Ramos (cell line): Measurements from ENCODE around the gene CBX5.
"Not testable (repeated sequence)": the region's sequence is repeated elsewhere in the genome, so short reads cannot be mapped to it uniquely, and the experiment has no call there.

Experiments used
- in situ Hi-C: fragments of 300-500 bp; cut with MboI; formaldehyde crosslinking; loops from one replicate; pipeline ENCODE4 v1.14.3; 2022; ENCODE audit warnings: low sequenced_read_pairs; ENCODE audit not compliant: unreplicated experiment

CBX5 gene

DNA sequence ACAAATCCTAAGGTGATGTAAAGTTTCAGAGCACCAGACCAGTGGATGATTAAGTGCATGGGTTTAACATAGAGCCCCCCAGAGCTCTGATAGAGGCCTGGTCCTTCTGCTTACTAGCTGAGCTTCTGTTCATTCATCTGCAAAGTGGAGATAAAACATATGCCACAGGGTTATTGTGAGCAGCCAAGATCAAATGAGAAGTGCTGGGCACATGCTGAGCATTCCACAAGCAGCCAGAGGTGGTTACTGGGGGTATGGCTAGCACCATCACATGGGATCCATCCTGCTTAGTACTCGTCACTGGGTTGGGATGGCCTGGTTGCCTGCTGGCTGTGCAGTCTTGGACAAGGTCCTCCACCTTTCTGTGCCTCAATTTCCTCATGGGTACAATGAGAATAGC lies 73.1 kb downstream of the CBX5 start:
- in situ Hi-C loops = loop anchor here (10.0 kb wide), 1 partner anchor 212 kb away; no protein-coding TSS in a partner anchor

DNA sequence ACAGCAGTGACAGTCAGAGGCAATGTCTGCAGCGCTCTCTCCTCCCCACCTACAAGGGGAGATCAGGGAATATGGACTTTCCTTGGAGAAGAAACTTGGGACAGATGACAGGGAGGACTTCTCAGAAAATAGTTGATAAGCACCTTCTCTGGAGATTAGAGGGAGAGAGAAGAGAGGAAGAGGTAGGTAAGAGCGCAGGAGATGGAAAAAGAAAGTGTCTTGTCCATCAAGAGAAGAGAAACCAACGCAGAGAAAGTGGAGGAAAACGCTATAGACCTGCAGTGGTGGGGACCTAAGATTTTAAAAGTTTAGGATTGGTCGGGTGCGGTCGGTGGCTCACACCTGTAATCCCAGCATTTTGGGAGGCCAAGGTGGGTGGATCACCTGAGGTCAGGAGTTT lies 75.6 kb downstream of the CBX5 start:
- in situ Hi-C loops = loop anchor here (10.0 kb wide), 1 partner anchor 210 kb away; no protein-coding TSS in a partner anchor

DNA sequence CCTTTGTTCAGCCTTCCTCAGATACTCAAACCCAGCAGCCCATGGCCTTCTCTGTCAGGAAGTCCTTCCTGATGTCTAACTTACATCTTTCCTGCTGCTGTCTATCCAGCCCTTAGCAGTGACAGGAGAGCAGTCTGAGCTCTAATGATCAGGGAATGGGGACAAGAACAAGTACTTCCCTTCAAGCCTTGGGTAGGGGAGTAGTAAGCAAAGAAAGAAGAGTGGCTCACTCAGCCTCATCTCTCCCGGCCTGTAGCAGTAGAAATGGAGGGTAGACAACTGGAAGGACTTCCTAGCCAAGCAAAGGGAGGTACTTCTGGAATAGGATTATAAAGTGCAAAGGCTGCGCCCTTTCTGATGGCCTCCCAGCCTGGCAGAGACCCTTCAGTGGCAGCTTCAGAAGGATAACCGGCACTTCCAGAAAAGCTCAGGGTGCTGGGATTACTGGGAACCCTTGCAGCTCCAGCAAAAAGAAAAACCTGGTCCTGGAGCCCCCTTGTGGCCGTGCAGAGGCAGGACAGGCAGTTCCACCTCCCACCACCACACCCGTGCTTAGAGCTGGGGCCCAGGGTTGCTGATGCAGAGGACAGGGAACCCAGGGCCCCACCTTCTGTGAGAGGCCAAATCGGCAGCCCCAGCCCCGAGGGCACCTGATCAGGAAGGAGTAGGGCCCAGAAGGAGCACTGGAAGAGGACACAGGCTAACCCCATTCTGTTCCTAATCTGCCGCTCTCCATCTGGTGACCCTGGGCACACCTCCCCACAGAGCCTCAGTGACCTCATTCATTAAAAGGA lies 78.7 kb downstream of the CBX5 start:
- in situ Hi-C loops = loop anchor here (10.0 kb wide), 1 partner anchor 206 kb away; no protein-coding TSS in a partner anchor

DNA sequence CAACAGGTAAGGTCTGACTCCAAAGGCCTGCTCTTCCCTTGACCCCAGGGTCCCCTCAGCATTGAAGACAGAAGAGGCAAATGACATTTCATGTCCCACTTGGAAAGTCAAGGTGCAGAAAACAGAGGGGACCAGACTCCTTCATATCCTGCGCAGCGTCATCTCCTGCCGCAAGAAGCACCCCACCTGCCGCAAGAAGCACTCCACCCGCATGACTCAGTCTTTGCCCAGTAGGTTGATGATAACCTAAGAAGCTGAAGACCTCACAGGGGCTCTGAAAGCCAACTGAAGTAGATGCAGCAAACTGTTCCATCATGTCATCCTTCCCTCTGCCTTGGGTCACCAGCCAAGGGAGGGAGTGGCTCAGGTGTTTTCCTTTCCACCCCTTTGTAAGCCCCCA lies 79.5 kb downstream of the CBX5 start:
- in situ Hi-C loops = loop anchor here (10.0 kb wide), 1 partner anchor 206 kb away; no protein-coding TSS in a partner anchor

DNA sequence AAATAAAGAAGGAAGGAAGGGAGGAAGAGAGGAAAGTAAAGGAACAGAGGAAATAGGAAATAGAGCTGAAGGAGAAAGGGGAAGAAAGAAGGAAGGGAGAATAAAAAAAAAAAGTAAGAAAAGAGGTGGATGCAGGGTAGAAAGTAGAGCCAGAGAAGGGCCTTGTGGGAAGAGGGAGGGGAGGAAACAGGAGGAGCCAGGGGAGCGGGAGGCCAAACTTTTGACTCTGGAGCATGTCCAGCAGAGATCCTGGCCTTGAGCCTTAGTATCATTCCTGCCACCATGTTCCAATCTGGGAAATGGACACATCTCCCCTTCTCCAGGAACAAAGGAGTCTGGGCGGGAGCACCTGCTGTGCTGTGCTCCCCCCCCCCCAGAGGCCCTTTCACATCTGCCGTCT lies 80.0 kb downstream of the CBX5 start:
- in situ Hi-C loops = loop anchor here (10.0 kb wide), 2 partner anchors 205 to 495 kb away; no protein-coding TSS in a partner anchor

DNA sequence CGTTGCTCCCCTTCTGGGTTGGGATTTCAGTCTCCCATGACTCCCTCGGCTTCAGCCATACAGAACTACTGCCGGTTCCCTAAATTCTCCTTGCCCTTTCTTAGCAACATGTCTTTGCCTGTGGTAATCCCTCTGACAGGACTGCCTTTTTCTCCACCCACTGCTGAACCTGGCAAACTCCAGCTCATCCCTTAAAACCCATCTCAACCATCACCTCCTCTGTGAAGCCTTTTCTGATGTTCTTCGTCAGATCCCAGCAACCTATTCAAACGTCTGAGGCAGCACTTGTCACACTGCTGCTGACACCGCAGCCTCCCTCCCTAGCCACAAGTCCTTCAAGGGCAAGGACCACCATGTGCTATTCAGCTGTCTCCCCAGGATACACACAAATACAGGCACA lies 80.9 kb downstream of the CBX5 start:
- in situ Hi-C loops = loop anchor here (10.0 kb wide), 1 partner anchor 494 kb away; no protein-coding TSS in a partner anchor

DNA sequence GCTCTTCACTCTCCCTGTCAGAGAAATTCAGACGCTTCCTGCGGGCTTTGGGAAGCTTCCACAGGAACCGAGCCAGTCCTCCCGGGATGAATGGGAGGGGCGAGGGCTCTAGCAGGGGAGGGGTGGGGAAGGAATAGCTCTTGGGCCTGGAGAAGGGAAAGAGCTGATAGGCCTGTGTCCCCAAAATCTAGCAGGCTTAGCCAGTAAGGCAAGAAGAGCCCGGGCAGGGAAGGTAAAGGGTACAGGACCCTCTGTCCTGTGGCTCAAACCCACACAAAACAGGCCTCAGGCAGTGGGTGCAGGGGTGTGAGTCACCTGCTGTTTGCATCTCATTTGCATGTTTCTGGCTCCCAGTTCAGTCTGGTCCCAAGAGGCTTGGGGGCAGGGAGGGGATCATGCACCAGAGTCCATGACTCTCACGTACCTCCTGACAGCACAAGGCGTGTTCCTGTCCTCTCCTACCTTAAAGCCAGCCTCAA lies 82.5 kb downstream of the CBX5 start:
- in situ Hi-C loops = loop anchor here (10.0 kb wide), 1 partner anchor 493 kb away; no protein-coding TSS in a partner anchor

DNA sequence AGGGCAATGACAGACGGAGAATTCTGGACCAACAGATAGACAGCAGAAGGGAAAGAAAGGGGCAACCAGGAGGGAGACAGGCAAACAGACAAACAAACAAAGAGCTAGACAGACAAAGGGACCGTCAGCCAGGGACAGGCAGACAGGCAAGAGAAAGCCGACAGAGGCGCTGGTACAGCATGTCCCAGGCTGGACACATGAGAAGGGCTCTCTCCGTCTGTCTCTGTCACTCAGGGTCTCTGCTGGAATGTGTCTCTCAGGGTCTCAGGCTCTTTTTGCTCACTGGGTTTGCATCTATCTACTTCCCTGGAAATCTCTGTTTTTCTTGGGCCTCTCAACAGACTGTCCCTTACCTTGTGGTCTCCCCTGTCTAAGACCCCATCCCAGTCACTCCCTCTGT lies 82.9 kb downstream of the CBX5 start:
- in situ Hi-C loops = loop anchor here (10.0 kb wide), 1 partner anchor 492 kb away; no protein-coding TSS in a partner anchor

DNA sequence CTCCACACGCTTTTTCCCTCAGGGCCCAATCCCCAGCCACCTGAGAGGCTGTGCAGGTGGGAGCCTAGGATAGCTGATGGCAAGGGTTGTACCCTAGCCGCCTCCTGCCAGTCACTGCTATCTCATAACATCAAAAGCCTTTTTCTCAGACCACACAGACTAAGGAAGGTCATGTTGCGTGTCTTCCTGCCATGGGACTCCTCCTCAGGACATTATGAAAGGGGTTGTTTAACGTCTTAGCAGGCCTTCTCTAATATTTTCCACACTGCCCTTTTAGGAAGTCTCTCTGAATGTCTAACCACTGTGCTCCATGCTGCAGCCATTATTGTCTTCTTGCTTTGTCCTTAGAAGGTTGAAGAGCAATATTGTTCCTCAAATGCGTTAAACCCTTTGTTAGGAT lies 83.5 kb downstream of the CBX5 start:
- in situ Hi-C loops = loop anchor here (10.0 kb wide), 1 partner anchor 492 kb away; no protein-coding TSS in a partner anchor

DNA sequence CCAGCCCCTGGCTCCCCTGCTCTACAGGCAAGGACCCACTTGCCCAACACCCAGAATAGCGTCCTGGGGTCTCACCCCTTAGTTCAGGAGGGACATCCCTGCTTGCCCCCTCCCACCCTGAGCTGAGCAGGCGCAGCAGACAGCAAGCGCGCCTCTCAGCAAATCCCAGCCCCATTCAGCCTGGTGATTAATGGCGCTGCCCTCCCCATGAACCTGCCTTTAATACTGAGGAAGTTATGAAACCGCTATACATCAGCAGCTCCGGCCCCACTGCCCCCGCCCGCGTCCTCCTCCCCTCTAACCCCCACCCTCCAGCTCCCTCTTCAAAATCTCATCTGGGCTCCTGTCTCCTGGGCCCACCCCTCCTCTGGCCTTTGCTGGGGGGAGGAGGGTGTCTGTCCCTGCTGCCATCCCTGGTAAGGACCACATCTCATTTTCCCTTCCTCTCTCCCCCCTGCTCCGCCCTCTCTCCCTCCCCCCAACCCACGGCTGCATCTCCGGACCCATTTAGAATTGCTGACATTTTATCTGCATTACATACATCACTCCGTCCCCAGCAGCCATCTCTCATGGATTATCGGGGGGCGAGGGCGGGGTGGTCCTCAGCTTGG lies 84.1 kb downstream of the CBX5 start:
- in situ Hi-C loops = loop anchor here (10.0 kb wide), 1 partner anchor 491 kb away; no protein-coding TSS in a partner anchor

DNA sequence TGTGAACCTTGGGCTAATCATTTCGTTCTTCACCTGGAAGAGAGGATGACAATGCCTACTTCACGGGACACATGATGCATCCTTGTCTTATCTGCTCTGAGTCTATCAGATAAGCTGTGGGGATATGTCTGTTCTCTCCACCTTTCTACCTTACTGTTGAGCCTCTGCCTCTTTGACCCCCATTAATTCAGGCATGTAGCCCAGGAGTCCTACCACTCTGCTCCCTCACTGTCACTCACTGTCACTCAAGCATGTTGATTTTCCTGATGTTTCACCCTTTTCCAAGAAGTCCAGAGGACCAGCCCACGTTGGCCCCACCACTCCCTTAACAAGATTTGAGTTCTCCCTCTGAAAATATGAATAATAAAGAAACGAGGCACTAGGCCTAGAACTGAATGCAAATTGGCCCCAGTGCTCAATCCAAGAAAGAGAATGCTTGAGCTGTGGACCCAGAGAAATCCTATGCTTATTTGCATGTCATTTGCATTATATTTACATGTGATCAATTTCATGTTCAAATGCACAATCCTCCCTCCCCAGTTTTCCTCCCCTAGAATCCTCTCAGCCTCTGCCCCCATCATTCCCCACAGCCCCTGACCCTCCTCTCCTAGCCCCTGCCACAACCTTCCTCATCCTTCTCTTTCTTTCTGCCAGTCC lies 84.7 kb downstream of the CBX5 start:
- in situ Hi-C loops = loop anchor here (10.0 kb wide), 1 partner anchor 490 kb away; no protein-coding TSS in a partner anchor

DNA sequence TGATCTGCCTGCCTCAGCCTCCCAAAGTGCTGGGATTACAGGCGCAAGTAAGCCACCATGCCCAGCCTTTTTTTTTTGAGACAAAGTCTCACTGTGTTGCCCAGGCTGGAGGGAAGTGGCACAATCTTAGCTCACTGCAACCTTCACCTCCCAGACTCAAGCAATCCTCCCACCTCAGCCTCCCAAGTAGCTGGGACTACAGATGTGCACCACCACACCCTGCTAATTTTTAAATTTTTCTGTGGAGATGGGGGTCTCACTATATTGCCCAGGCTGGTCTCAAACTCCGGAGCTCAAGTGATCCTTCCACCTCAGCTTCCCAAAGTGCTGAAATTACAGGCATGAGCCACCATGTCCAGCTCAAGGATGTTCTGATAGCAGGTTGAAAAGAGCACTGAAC lies 85.3 kb downstream of the CBX5 start:
- in situ Hi-C loops = loop anchor here (5.0 to 10.0 kb wide), 2 partner anchors 152 to 490 kb away; no protein-coding TSS in a partner anchor

DNA sequence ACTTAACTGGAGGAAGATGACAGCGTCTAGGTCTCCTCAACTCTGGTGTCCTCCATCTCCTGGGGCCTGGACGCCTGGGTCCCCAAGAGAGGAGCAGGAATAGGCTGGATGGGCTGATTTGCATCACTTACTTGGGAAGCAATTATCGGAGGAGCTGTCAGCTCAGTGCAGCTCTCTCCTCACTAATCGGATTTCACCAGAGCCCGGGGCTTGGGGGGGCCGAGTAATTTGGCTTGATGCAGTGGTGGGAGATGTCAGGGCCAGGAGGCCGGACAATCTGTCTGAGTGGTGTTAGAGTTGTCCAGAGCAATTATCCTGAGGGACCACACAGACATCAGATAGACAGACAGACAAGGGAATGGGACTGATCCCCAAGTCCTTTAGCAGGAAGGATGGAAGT lies 86.5 kb downstream of the CBX5 start:
- in situ Hi-C loops = loop anchor here (5.0 to 10.0 kb wide), 2 partner anchors 151 to 489 kb away; no protein-coding TSS in a partner anchor

DNA sequence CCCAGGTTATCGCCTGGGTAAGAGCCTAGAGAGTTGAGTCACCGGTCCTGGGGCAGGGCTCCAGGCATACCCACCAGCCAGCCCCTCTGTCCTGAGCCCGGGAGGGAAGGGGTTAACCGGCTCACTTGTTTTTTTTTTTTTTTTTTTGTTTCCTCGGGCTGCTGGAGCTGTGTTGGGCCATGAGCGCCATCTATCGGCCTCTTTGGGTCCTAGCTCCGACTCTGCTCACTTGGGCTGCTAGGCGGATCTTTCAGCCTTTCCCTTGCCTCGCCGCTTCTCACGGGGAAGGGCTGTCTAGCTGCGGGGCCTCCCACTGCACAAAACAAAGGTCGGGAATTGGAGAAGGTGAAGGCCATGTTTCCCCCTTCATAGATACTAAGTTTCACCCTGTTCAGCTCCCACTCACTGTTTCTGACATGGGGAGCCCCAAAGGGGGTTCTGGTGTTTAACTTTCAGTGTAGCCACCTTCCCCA lies 88.3 kb downstream of the CBX5 start:
- in situ Hi-C loops = loop anchor here (5.0 to 10.0 kb wide), 2 partner anchors 149 to 487 kb away; no protein-coding TSS in a partner anchor

DNA sequence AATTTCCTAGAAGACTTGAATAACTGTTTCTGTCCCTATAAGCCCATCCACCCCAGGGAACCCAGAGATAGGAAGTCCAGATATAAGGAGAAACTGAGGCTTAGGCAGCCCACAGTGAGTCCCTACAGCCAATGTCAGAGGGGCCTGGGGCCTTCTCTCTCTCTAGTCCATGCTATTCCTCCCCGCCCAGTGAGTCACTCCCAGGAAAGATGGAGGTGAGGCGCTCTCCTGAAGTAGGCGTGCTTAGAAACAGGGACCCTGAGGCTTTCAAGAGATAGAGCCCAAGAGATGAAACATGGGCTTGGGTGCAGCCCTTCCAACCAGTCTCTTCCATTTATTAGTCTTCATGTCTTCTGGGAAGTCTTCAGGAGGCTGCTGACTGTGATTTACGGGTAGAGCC lies 88.8 kb downstream of the CBX5 start:
- in situ Hi-C loops = loop anchor here (5.0 to 10.0 kb wide), 2 partner anchors 149 to 486 kb away; no protein-coding TSS in a partner anchor

DNA sequence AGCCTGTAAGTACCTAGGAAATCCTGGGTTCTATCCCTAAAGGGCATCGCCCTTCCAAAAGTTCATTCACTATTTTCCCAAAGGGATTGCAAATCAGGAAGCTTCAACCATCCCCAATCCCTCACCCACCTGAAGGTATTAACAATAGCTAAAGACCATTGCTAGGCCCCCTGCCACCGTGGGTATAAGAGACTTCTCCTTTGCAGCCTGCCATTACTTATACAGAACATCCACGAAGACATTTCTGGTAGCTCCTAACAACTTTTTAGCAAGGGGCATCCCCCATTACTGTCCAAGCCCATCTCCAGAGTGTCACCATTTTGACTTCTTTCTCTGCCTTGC lies 90.8 kb downstream of the CBX5 start:
- in situ Hi-C loops = no loop called here

DNA sequence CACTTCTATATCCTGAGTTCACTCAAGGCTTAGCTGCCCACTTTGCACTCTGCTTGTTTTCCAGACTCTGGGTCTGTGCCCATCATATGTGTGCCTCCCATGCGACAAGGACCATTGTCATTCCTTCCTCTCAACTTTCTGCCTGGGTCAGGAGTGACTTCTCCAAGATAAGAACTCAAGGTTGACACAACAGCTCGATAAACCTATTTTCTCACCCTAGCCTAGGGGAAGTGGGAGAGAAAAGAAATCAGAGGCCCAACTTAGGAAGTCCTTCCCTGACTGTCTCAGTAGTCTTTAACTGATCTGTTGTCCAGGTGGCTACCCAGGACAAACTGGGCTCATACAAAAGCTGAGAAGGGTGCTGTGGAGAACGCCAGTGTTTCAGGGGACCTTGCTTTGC lies 92.8 kb downstream of the CBX5 start:
- in situ Hi-C loops = no loop called here

DNA sequence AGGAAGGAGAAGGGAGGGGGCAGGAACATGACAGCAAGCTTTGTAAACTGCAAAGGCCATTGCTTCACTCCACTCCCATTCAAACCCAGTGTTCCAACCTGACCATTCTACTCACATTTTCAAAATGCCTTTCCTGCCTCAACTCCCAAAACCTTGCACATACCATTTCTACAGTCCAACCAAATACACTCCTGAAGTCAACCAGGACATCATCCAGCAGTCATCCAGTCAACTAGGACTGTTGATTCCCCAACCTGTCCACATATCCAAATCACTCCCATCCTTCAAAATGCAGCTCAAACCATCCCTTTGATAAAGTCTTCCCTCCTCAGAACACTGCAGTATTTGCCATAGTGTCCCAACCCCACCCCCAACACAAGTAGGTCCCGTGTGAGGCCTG lies 94.0 kb downstream of the CBX5 start:
- in situ Hi-C loops = no loop called here

DNA sequence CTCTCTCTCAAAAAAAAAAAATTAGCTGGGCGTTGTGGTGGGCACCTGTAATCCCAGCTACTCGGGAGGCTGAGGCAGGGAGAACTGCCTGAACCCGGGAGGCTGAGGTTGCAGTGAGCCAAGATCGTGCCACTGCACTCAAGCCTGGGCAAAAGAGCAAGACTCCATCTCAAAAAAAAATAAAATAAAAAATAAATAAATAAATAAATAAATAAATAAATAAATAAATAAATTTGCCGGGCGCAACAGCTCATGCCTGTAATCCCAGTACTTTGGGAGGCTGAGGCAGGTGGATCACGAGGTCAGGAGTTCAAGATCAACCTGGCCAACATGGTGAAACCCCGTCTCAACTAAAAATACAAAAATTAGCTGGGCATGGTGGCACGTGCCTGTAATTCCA lies 94.6 kb downstream of the CBX5 start:
- in situ Hi-C loops = not testable (repeated sequence)
